Embryonic facial prominence (tissue), 1 donor: ENCODE data around the gene GOLIM4.
A peak's percentile ranks its signal among the peaks of the same experiment; 100 is the strongest.

Experiments
- DNase-seq: peaks from one replicate; pipeline ENCODE4 v3.0.0-alpha.2; 2016; ENCODE audit errors: extremely low spot score

GOLIM4 gene

GRCh38 chr3:168097381-168097780 lies 1.7 kb upstream of the GOLIM4 start:
- DNase-seq: no peak

GRCh38 chr3:168096210-168096652 lies 507 bp upstream of the GOLIM4 start:
- peak; percentile 74 for DNase-seq

- DNase-seq: peak; percentile 24
These were observed 680 bp downstream of the GOLIM4 start for GRCh38 chr3:168094877-168095610.

- no peak for DNase-seq
These were observed 1.2 kb downstream of the GOLIM4 start for GRCh38 chr3:168094580-168094876.

- DNase-seq: no peak
These were observed 1.9 kb downstream of the GOLIM4 start for GRCh38 chr3:168093790-168094189.

GRCh38 chr3:168093229-168093628 lies 2.5 kb downstream of the GOLIM4 start:
- no peak for DNase-seq

- no peak for DNase-seq
These were observed 3.8 kb downstream of the GOLIM4 start for GRCh38 chr3:168091941-168092340.

GRCh38 chr3:168091302-168091858 lies 4.3 kb downstream of the GOLIM4 start:
- no peak for DNase-seq

GRCh38 chr3:168090306-168091085 lies 5.2 kb downstream of the GOLIM4 start:
- DNase-seq: no peak

- no peak for DNase-seq
These were observed 6.4 kb downstream of the GOLIM4 start for GRCh38 chr3:168089179-168089771.

GRCh38 chr3:168088106-168088720 lies 7.5 kb downstream of the GOLIM4 start:
- no peak for DNase-seq

GRCh38 chr3:168087539-168087938 lies 8.2 kb downstream of the GOLIM4 start:
- DNase-seq: no peak

- no peak for DNase-seq
These were observed 9.0 kb downstream of the GOLIM4 start for GRCh38 chr3:168086541-168087260.

- no peak for DNase-seq
These were observed 10.1 kb downstream of the GOLIM4 start for GRCh38 chr3:168085491-168086119.

GRCh38 chr3:168083906-168084305 lies 11.8 kb downstream of the GOLIM4 start:
- no peak for DNase-seq

GRCh38 chr3:168081856-168082255 lies 13.9 kb downstream of the GOLIM4 start:
- DNase-seq: no peak

GRCh38 chr3:168081171-168081771 lies 14.5 kb downstream of the GOLIM4 start:
- no peak for DNase-seq

- DNase-seq: no peak
These were observed 15.1 kb downstream of the GOLIM4 start for GRCh38 chr3:168080499-168081170.

GRCh38 chr3:168080022-168080421 lies 15.7 kb downstream of the GOLIM4 start:
- no peak for DNase-seq

- no peak for DNase-seq
These were observed 18.6 kb downstream of the GOLIM4 start for GRCh38 chr3:168077091-168077490.
